OCI-LY7 (cell line): Measurements from ENCODE around the gene HS6ST3. TPM values are rescaled to one million over a fixed set of nuclear protein-coding genes. Genes with fewer than 3 reads are reported as not detected.

Experiments
- BruUV-seq: library from RNA; stranded (reverse); fragments of 400-500 nt; replicated peaks from 2 replicates; lab custom pipeline; 2021; lab: Mats Ljungman, UMichigan
- CTCF ChIA-PET: fragments of 300-600 bp; sonication (Branson Sonifier 250); formaldehyde crosslinking; loops from one replicate; lab custom pipeline; 2022; ENCODE audit warnings: antibody characterized with exemption; ENCODE audit not compliant: unreplicated experiment; lab: Charles Lee
- POLR2A ChIA-PET: fragments of 300-600 bp; sonication (Branson Sonifier 250); formaldehyde crosslinking; loops from one replicate; lab custom pipeline; 2022; ENCODE audit warnings: antibody characterized with exemption; lab: Charles Lee
- DNase-seq: peaks from one replicate; pipeline ENCODE4 v3.0.0-alpha.2; 2015; ENCODE audit warnings: low spot score
- H2AFZ ChIP-seq: fragments of 200-600 bp; sonication (generic), shearing (Covaris generic); 2 replicates; pipeline ENCODE4 v1.6.1; 2014; ENCODE audit warnings: mild to moderate bottlenecking, antibody characterized with exemption, low read length, moderate library complexity
- H3K27ac ChIP-seq: fragments of 200-600 bp; sonication (generic); 2 replicates; pipeline ENCODE4 v1.5.1; 2014; ENCODE audit warnings: mixed run types, low read depth, mild to moderate bottlenecking, moderate library complexity, low read length, inconsistent platforms; ENCODE audit not compliant: poor library complexity, severe bottlenecking
- H3K36me3 ChIP-seq: fragments of 200-600 bp; sonication (generic); 2 replicates; pipeline ENCODE4 v1.6.1; 2014; ENCODE audit warnings: mild to moderate bottlenecking, antibody characterized with exemption, low read length, moderate library complexity, mixed read lengths; ENCODE audit not compliant: insufficient read depth
- H3K4me1 ChIP-seq: fragments of 200-600 bp; sonication (generic); 2 replicates; pipeline ENCODE4 v1.5.1; 2014; ENCODE audit warnings: mild to moderate bottlenecking, low read length; ENCODE audit not compliant: insufficient read depth, poor library complexity, severe bottlenecking
- H3K4me2 ChIP-seq: fragments of 200-600 bp; sonication (generic); 2 replicates; pipeline ENCODE4 v1.6.1; 2014; ENCODE audit warnings: mild to moderate bottlenecking, low read length
- H3K4me3 ChIP-seq: fragments of 200-600 bp; sonication (generic); 2 replicates; pipeline ENCODE4 v1.5.1; 2014; ENCODE audit warnings: mild to moderate bottlenecking, low read depth, low read length; ENCODE audit not compliant: poor library complexity, severe bottlenecking
- H3K79me2 ChIP-seq: fragments of 200-600 bp; sonication (generic); 2 replicates; pipeline ENCODE4 v1.6.1; 2016; ENCODE audit warnings: low read depth, mild to moderate bottlenecking, low read length, moderate library complexity, mixed read lengths; ENCODE audit not compliant: insufficient read depth
- H3K9me2 ChIP-seq: fragments of 200-600 bp; sonication (generic); 2 replicates; pipeline ENCODE4 v1.6.1; 2016; ENCODE audit warnings: mild to moderate bottlenecking, low read length, mixed read lengths; ENCODE audit not compliant: insufficient read depth
- H3K9me3 ChIP-seq: fragments of 200-600 bp; sonication (generic); 2 replicates; pipeline ENCODE4 v1.6.1; 2014; ENCODE audit warnings: mild to moderate bottlenecking, mixed run types, low read length, mixed read lengths
- H4K20me1 ChIP-seq: fragments of 200-600 bp; sonication (generic); 2 replicates; pipeline ENCODE4 v1.6.1; 2014; ENCODE audit warnings: mild to moderate bottlenecking, antibody characterized with exemption, low read length, moderate library complexity, mixed read lengths; ENCODE audit not compliant: insufficient read depth
- EZH2phosphoT487 ChIP-seq: fragments of 200-600 bp; sonication (generic); IDR thresholded peaks from 2 replicates; pipeline ENCODE4 v1.6.1; 2018; ENCODE audit warnings: low read depth, borderline replicate concordance, mild to moderate bottlenecking, mixed run types, antibody characterized with exemption, low read length, moderate library complexity, mixed read lengths
- intact Hi-C: fragments of 100-400 bp; cut with micrococcal nuclease; formaldehyde crosslinking; loops from one replicate; pipeline ENCODE4 v1.10.0; 2022; ENCODE audit not compliant: unreplicated experiment
- total RNA-seq, 2 experiments: library from RNA; depleted of rRNA in 1 of 2; stranded (reverse); fragments of >200 nt in 1 of 2; shearing (Covaris generic) in 1 of 2; gene quantifications; 2 replicates each; pipeline ENCODE4 v1.2.3, GENCODE V29; 2014 to 2022
- TF ChIP-seq, protein P1 (sequence below): fragments of 200-600 bp; sonication (generic); conservative IDR thresholded peaks from 2 replicates; pipeline ENCODE4 v1.5.1; 2014; ENCODE audit warnings: mild to moderate bottlenecking, antibody characterized with exemption, low read length, moderate library complexity, mixed read lengths

The HS6ST3 gene
- total RNA-seq, 2 experiments from 2014 or later = not detected

DNA sequence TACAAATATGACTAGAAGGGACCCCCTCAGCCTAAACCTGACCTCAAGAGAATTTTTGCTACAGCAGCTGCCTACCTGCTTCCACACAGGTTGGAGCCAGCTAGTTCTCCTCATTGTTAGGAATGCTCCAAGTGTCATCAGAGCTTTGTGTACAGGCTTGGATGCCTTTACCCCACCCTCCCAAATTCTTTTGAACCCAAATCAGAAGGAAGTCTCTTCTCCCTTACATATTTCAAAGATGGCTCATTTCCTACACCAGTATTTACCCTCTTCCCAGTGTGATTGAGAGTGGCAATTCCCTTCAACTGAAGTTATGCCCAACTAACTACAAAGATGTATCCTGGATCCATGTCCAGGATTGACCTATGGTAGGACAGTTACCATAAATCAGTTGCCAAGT, 581.2 kb downstream of the HS6ST3 start:
- Histone ChIP-seq H4K20me1 (no peaks in the 10 kb centered on the region), H3K4me3 (no peak overlapping the region), H2AFZ (no peak overlapping the region), H3K9me3 (no peaks in the 10 kb centered on the region), H3K4me2 (no peak overlapping the region), H3K79me2 (no peaks in the 10 kb centered on the region), H3K9me2 (no peaks in the 10 kb centered on the region), H3K4me1 (no peaks in the 10 kb centered on the region), H3K36me3 (no peaks in the 10 kb centered on the region), H3K27ac (no peak overlapping the region)
- ChIA-PET POLR2A (interaction anchor here (0.8 kb wide), 1 partner anchor 30 kb away, joined by 3 read pairs; no protein-coding TSS in a partner anchor), CTCF (no interaction called here)
- no peak for TF ChIP-seq EZH2phosphoT487
- TF ChIP-seq, protein P1, sequence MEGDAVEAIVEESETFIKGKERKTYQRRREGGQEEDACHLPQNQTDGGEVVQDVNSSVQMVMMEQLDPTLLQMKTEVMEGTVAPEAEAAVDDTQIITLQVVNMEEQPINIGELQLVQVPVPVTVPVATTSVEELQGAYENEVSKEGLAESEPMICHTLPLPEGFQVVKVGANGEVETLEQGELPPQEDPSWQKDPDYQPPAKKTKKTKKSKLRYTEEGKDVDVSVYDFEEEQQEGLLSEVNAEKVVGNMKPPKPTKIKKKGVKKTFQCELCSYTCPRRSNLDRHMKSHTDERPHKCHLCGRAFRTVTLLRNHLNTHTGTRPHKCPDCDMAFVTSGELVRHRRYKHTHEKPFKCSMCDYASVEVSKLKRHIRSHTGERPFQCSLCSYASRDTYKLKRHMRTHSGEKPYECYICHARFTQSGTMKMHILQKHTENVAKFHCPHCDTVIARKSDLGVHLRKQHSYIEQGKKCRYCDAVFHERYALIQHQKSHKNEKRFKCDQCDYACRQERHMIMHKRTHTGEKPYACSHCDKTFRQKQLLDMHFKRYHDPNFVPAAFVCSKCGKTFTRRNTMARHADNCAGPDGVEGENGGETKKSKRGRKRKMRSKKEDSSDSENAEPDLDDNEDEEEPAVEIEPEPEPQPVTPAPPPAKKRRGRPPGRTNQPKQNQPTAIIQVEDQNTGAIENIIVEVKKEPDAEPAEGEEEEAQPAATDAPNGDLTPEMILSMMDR = no peak
- intact Hi-C loops = no loop called here
- no TSS peak for BruUV-seq
- DNase-seq = no peak

DNA sequence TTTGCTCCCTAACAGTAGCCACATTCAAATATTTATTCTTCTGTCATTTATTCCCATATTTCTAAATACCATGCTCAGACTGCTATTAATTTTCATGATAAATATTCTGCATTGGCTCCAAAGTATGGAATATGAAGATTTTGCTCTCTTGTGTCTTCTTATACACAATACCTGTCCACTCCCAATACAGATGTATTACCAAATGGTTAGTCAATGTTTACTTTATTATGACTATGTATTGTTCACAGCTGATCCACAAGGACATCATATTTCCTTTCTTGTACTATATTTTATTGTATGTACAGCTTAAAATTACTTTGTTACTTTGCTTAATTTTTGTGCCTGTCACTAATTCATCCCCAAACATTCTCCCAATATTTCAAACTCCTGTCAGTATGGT, 582.1 kb downstream of the HS6ST3 start:
- Histone ChIP-seq H3K4me1 (no peaks in the 10 kb centered on the region), H2AFZ (no peak overlapping the region), H3K36me3 (no peaks in the 10 kb centered on the region), H3K9me2 (no peaks in the 10 kb centered on the region), H3K4me2 (no peak overlapping the region), H3K27ac (no peak overlapping the region), H3K4me3 (no peak overlapping the region), H3K9me3 (no peaks in the 10 kb centered on the region), H3K79me2 (no peaks in the 10 kb centered on the region), H4K20me1 (no peaks in the 10 kb centered on the region)
- TF ChIP-seq EZH2phosphoT487 = no peak
- TF ChIP-seq, protein P1 = no peak
- BruUV-seq = no TSS peak
- DNase-seq = no peak
- intact Hi-C loops = no loop called here
- ChIA-PET POLR2A (no interaction called here), CTCF (no interaction called here)

DNA sequence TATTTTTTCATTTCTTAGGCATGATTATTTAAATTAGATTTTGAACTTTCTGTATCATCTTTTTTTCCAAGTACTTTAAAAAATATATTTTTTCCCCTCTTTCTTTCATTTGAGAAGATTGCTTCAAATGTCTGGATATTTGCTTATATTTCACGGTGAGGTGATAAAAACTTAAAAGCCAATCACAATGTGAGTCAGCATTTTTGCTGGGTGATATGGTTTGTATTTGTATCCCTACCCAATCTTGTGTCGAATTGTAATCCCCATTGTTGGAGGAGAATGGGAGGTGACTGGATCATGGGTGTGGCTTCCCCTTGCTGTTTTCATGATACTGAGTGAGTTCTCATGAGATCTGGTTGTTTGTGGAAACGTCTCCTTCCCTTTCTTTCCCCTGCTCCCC, 583.9 kb downstream of the HS6ST3 start:
- Histone ChIP-seq H3K27ac (no peak overlapping the region), H3K9me2 (no peaks in the 10 kb centered on the region), H2AFZ (no peak overlapping the region), H3K4me3 (no peak overlapping the region), H3K36me3 (no peaks in the 10 kb centered on the region), H3K79me2 (no peaks in the 10 kb centered on the region), H3K9me3 (no peaks in the 10 kb centered on the region), H4K20me1 (no peaks in the 10 kb centered on the region), H3K4me2 (no peak overlapping the region), H3K4me1 (no peaks in the 10 kb centered on the region)
- TF ChIP-seq EZH2phosphoT487 = no peak
- TF ChIP-seq, protein P1 = no peak
- ChIA-PET CTCF (no interaction called here), POLR2A (no interaction called here)
- no TSS peak for BruUV-seq
- DNase-seq = no peak
- intact Hi-C loops = no loop called here
